ENCODE data around the gene GARIN1A.
"Not testable (repeated sequence)": the region's sequence is repeated elsewhere in the genome, so short reads cannot be mapped to it uniquely, and the experiment has no call there.

DNA sequence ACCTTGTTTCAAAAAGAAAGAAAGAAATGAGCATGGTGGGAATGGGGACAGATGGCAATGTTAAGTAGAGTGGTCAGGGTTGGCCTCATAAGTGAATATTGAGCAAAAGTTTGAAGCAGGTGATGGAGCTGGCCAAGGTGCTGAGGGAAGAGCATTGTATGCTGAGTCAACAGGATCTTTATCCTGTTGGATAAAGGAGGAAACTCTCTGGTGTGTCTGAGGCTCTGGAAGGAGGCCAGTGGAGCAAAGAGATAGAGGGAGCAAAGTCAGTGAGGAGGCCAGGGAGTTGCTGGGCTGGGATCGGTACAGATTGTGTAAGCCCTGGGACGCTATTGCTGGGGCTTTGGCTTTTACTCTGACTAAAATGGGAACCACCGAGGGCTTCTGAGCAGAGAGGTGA is 38.2 kb upstream of the GARIN1A start:
- TF ChIP-seq, protein P1, sequence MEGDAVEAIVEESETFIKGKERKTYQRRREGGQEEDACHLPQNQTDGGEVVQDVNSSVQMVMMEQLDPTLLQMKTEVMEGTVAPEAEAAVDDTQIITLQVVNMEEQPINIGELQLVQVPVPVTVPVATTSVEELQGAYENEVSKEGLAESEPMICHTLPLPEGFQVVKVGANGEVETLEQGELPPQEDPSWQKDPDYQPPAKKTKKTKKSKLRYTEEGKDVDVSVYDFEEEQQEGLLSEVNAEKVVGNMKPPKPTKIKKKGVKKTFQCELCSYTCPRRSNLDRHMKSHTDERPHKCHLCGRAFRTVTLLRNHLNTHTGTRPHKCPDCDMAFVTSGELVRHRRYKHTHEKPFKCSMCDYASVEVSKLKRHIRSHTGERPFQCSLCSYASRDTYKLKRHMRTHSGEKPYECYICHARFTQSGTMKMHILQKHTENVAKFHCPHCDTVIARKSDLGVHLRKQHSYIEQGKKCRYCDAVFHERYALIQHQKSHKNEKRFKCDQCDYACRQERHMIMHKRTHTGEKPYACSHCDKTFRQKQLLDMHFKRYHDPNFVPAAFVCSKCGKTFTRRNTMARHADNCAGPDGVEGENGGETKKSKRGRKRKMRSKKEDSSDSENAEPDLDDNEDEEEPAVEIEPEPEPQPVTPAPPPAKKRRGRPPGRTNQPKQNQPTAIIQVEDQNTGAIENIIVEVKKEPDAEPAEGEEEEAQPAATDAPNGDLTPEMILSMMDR (IDR thresholded peaks at IDR 0.05; ENCODE audit: insufficient read depth, low read depth, low read length): not testable (repeated sequence)
- not testable (repeated sequence) for TF ChIP-seq EZH2 (IDR thresholded peaks at IDR 0.05; ENCODE audit: insufficient read depth, low read length)

All from astrocyte (in vitro differentiated cells and primary cell).